ENCODE results near the gene AKR1C1.
"Not testable (repeated sequence)": the region's sequence is repeated elsewhere in the genome, so short reads cannot be mapped to it uniquely, and the experiment has no call there.

The AKR1C1 gene

GRCh38 chr10:4962876-4963814, at the start of gene AKR1C1:
TSS of gene AKR1C1 (plus strand) at chr10:4963415. CDS start at chr10:4963445, 30 bp downstream.
- DNase-seq: not testable (repeated sequence)

GRCh38 chr10:4914213-4914850, 48.9 kb upstream of the AKR1C1 start:
- no peak for DNase-seq

GRCh38 chr10:4916086-4916716, 47.0 kb upstream of the AKR1C1 start:
- no peak for DNase-seq

GRCh38 chr10:4918236-4918635, 45.0 kb upstream of the AKR1C1 start:
- DNase-seq: peak; percentile 33

- DNase-seq: not testable (repeated sequence)
Measured at GRCh38 chr10:4924482-4924881, 38.7 kb upstream of the AKR1C1 start.

GRCh38 chr10:4926400-4926799, 36.8 kb upstream of the AKR1C1 start:
- no peak for DNase-seq

- no peak for DNase-seq
Measured at GRCh38 chr10:4931587-4931986, 31.6 kb upstream of the AKR1C1 start.

- no peak for DNase-seq
Measured at GRCh38 chr10:4934391-4934987, 28.7 kb upstream of the AKR1C1 start.

GRCh38 chr10:4937346-4937745, 25.9 kb upstream of the AKR1C1 start:
- DNase-seq: no peak

GRCh38 chr10:4939224-4940072, 23.8 kb upstream of the AKR1C1 start:
- no peak for DNase-seq

GRCh38 chr10:4940073-4940428, 23.2 kb upstream of the AKR1C1 start:
- not testable (repeated sequence) for DNase-seq

GRCh38 chr10:4940909-4941308, 22.3 kb upstream of the AKR1C1 start:
- DNase-seq: not testable (repeated sequence)

GRCh38 chr10:4941540-4942330, 21.5 kb upstream of the AKR1C1 start:
- DNase-seq: peak; percentile 9

GRCh38 chr10:4942931-4943330, 20.3 kb upstream of the AKR1C1 start:
- DNase-seq: not testable (repeated sequence)

GRCh38 chr10:4943416-4943815, 19.8 kb upstream of the AKR1C1 start:
- not testable (repeated sequence) for DNase-seq

- no peak for DNase-seq
Measured at GRCh38 chr10:4943821-4944220, 19.4 kb upstream of the AKR1C1 start.

- no peak for DNase-seq
Measured at GRCh38 chr10:4944841-4945240, 18.4 kb upstream of the AKR1C1 start.

- no peak for DNase-seq
Measured at GRCh38 chr10:4945766-4946717, 17.2 kb upstream of the AKR1C1 start.

- DNase-seq: no peak
Measured at GRCh38 chr10:4947039-4947634, 16.1 kb upstream of the AKR1C1 start.

All from NCI-H345 (cell line).